Measurements from ENCODE around the gene SIRT1. TPM values are rescaled to one million over a fixed set of nuclear protein-coding genes. Genes with fewer than 3 reads are reported as not detected.

The SIRT1 gene
- total RNA-seq, 1 experiment from 2014 or later, result 20.4 TPM

GRCh38 chr10:67917169-67917568 is 32.7 kb downstream of the SIRT1 start:
- POLR2A ChIA-PET (ENCODE audit: unreplicated experiment), result interaction anchor here (0.7 kb wide), 1 partner anchor 28 kb away, joined by 3 read pairs; no protein-coding TSS in a partner anchor

GRCh38 chr10:67917679-67918078 is 33.2 kb downstream of the SIRT1 start:
- POLR2A ChIA-PET (ENCODE audit: unreplicated experiment), result interaction anchor here (0.7 kb wide), 1 partner anchor 28 kb away, joined by 3 read pairs; no protein-coding TSS in a partner anchor
- no peaks in the 10 kb centered on the region for H3K9me3 ChIP-seq (ENCODE audit: low read length)
- H3K27me3 ChIP-seq (ENCODE audit: low read length), result no peaks in the 10 kb centered on the region
- H3K36me3 ChIP-seq (ENCODE audit: low read depth, low read length), result peaks cover 44% of the 10 kb centered on the region
- 0 out of 2 replicates have a peak, but pooled peaks cover 4% of the 10 kb centered on the region for H3K4me1 ChIP-seq (ENCODE audit: insufficient read depth, low read length)
- peaks cover 9% of the 10 kb centered on the region for H3F3A ChIP-seq (ENCODE audit: low read length, unreplicated experiment)
- intact Hi-C loops (cut with micrococcal nuclease), result loop anchor here (5.0 kb wide), 1 partner anchor 60 kb away; no protein-coding TSS in a partner anchor
- H3K4me3 ChIP-seq (ENCODE audit: low read length), result no peak overlapping the region
- CTCF ChIA-PET, result no interaction called here
- H3K79me2 ChIP-seq (ENCODE audit: low read length), result no peaks in the 10 kb centered on the region
- H3K9me2 ChIP-seq (replicated peaks; ENCODE audit: low read length), result no peaks in the 10 kb centered on the region
- TF ChIP-seq EZH2 (IDR thresholded peaks at IDR 0.05; ENCODE audit: low read length, unreplicated experiment) (no peak), EZH2phosphoT487 (IDR thresholded peaks at IDR 0.05; ENCODE audit: borderline replicate concordance, low read length) (no peak), CTCF (conservative IDR thresholded peaks at IDR 0.05; ENCODE audit: low read depth, low read length) (no peak)
- DNase-seq (no peak), ATAC-seq (no peak)
- H3K27ac ChIP-seq (ENCODE audit: low read length), result no peak overlapping the region
- no peak overlapping the region for H3K4me2 ChIP-seq (ENCODE audit: low read length)
- BruUV-seq (replicated peaks), result TSS peak; percentile 5
- 0 out of 2 replicates have a peak, but pooled peaks cover 3% of the 10 kb centered on the region for H4K20me1 ChIP-seq (ENCODE audit: low read length)
- H3K9ac ChIP-seq (ENCODE audit: low read length), result no peak overlapping the region
- no peak overlapping the region for H2AFZ ChIP-seq (ENCODE audit: low read length)

More at GRCh38 chr10:67917169-67917568, 32.7 kb downstream of the SIRT1 start:
- CTCF ChIA-PET, result no interaction called here
- H2AFZ ChIP-seq (ENCODE audit: low read length), result no peak overlapping the region
- peaks cover 9% of the 10 kb centered on the region for H3F3A ChIP-seq (ENCODE audit: low read length, unreplicated experiment)
- H3K4me2 ChIP-seq (ENCODE audit: low read length), result no peak overlapping the region
- peaks cover 45% of the 10 kb centered on the region for H3K36me3 ChIP-seq (ENCODE audit: low read depth, low read length)
- TF ChIP-seq EZH2phosphoT487 (IDR thresholded peaks at IDR 0.05; ENCODE audit: borderline replicate concordance, low read length) (no peak), EZH2 (IDR thresholded peaks at IDR 0.05; ENCODE audit: low read length, unreplicated experiment) (no peak), CTCF (conservative IDR thresholded peaks at IDR 0.05; ENCODE audit: low read depth, low read length) (no peak)
- H3K27ac ChIP-seq (ENCODE audit: low read length), result no peak overlapping the region
- 0 out of 2 replicates have a peak, but pooled peaks cover 4% of the 10 kb centered on the region for H3K4me1 ChIP-seq (ENCODE audit: insufficient read depth, low read length)
- H3K9me3 ChIP-seq (ENCODE audit: low read length), result no peaks in the 10 kb centered on the region
- H3K9ac ChIP-seq (ENCODE audit: low read length), result no peak overlapping the region
- no peaks in the 10 kb centered on the region for H3K27me3 ChIP-seq (ENCODE audit: low read length)
- H3K9me2 ChIP-seq (replicated peaks; ENCODE audit: low read length), result no peaks in the 10 kb centered on the region
- ATAC-seq, result peak; percentile 31
- no TSS peak for BruUV-seq (replicated peaks)
- 0 out of 2 replicates have a peak, but pooled peaks cover 3% of the 10 kb centered on the region for H4K20me1 ChIP-seq (ENCODE audit: low read length)
- no peak overlapping the region for H3K4me3 ChIP-seq (ENCODE audit: low read length)
- intact Hi-C loops (cut with micrococcal nuclease), result loop anchor here (5.0 kb wide), 1 partner anchor 60 kb away; no protein-coding TSS in a partner anchor
- no peaks in the 10 kb centered on the region for H3K79me2 ChIP-seq (ENCODE audit: low read length)
- no peak for DNase-seq

- CTCF ChIA-PET, result interaction anchor here (0.6 kb wide), 1 partner anchor 14 kb away, joined by 3 read pairs; no protein-coding TSS in a partner anchor
- DNase-seq (no peak), ATAC-seq (no peak)
- Histone ChIP-seq H3K9me2 (replicated peaks; ENCODE audit: low read length) (no peaks in the 10 kb centered on the region), H3K36me3 (ENCODE audit: low read depth, low read length) (peaks cover 36% of the 10 kb centered on the region), H3K79me2 (ENCODE audit: low read length) (no peaks in the 10 kb centered on the region), H3K4me3 (ENCODE audit: low read length) (no peak overlapping the region), H3K4me2 (ENCODE audit: low read length) (no peak overlapping the region), H2AFZ (ENCODE audit: low read length) (no peak overlapping the region), H3F3A (ENCODE audit: low read length, unreplicated experiment) (peaks cover 14% of the 10 kb centered on the region), H3K27ac (ENCODE audit: low read length) (no peak overlapping the region), H3K27me3 (ENCODE audit: low read length) (no peaks in the 10 kb centered on the region), H4K20me1 (ENCODE audit: low read length) (0 out of 2 replicates have a peak, but pooled peaks cover 3% of the 10 kb centered on the region), H3K9ac (ENCODE audit: low read length) (no peak overlapping the region), H3K9me3 (ENCODE audit: low read length) (no peaks in the 10 kb centered on the region), H3K4me1 (ENCODE audit: insufficient read depth, low read length) (peaks cover 20% of the 10 kb centered on the region)
- no peak for TF ChIP-seq CTCF (conservative IDR thresholded peaks at IDR 0.05; ENCODE audit: low read depth, low read length)
- TF ChIP-seq EZH2 (IDR thresholded peaks at IDR 0.05; ENCODE audit: low read length, unreplicated experiment), result no peak
- TF ChIP-seq EZH2phosphoT487 (IDR thresholded peaks at IDR 0.05; ENCODE audit: borderline replicate concordance, low read length), result no peak
- POLR2A ChIA-PET (ENCODE audit: unreplicated experiment), result no interaction called here
- BruUV-seq (replicated peaks), result no TSS peak
- intact Hi-C loops (cut with micrococcal nuclease), result no loop called here
These were observed 36.6 kb downstream of the SIRT1 start for GRCh38 chr10:67921065-67921464.

Measured in PC-3 (cell line).